K562 (cell line): Measurements from ENCODE around the gene NOA1. TPM values are rescaled to one million over a fixed set of nuclear protein-coding genes. Genes with fewer than 3 reads are reported as not detected.

Source experiments
- CBFA2T3 ChIP-seq: fragments of 450-650 bp; IDR thresholded peaks from 2 replicates; pipeline ENCODE4 v1.6.1; 2017
- HMGN3 ChIP-seq: IDR thresholded peaks from 2 replicates; pipeline ENCODE4 v1.6.1; 2011; ENCODE audit warnings: borderline replicate concordance, low read depth, mild to moderate bottlenecking, mixed read lengths, low read length; ENCODE audit not compliant: insufficient read length; ENCODE audit errors: extremely low read depth
- ZNF174 ChIP-seq: fragments of 250-450 bp; sonication (Bioruptor Pico); IDR thresholded peaks from 2 replicates; pipeline ENCODE4 v1.4.0; 2020; ENCODE audit warnings: mild to moderate bottlenecking
- ZNF316 ChIP-seq: fragments of 450-650 bp; IDR thresholded peaks from 2 replicates; pipeline ENCODE4 v1.6.1; 2016
- ZNF551 ChIP-seq: fragments of 250-450 bp; sonication (Bioruptor Pico); IDR thresholded peaks from 2 replicates; pipeline ENCODE4 v1.5.0; 2021; ENCODE audit warnings: mild to moderate bottlenecking, moderate library complexity
- ZNF589 ChIP-seq: fragments of 200-800 bp; sonication (Bioruptor generic); IDR thresholded peaks from 2 replicates; pipeline ENCODE4 v1.6.1; 2016; ENCODE audit warnings: low read depth, missing genetic modification characterization, missing compliant biosample characterization
- ZNF766 ChIP-seq: fragments of 200-800 bp; sonication (Bioruptor generic); conservative IDR thresholded peaks from 2 replicates; pipeline ENCODE4 v1.6.1; 2016; ENCODE audit warnings: missing genetic modification characterization, missing compliant biosample characterization
- ZNF79 ChIP-seq: fragments of 250-450 bp; sonication (Bioruptor Pico); IDR thresholded peaks from 2 replicates; pipeline ENCODE4 v1.4.0; 2020; ENCODE audit warnings: low read depth, mild to moderate bottlenecking, moderate library complexity
- polyA plus RNA-seq, 8 experiments: library from polyadenylated mRNA; depleted of rRNA in 4 of 8; stranded (reverse) in 5 of 8; unstranded in 3 of 8; fragments of >200 nt; fragmentation: Nextera tagmentation in 2 of 8; fragmentation: Illumina TruSeq in 1 of 8; extraction: Ambion mirVana in 2 of 8; extraction: Trizol in 1 of 8; gene quantifications; 2 replicates each; pipeline versions ENCODE4 v1.2.1 to v1.2.3, GENCODE V29; 2011 to 2014; ENCODE audit warnings: inconsistent platforms in 1 of 8, missing spikeins in 1 of 8
- total RNA-seq, 7 experiments: library from RNA; depleted of rRNA in 6 of 7; stranded (reverse); fragments of >200 nt in 6 of 7; fragmentation: Illumina TruSeq in 2 of 7; extraction: Trizol in 2 of 7; gene quantifications; 2 replicates each; pipeline versions ENCODE4 v1.2.1 to v1.2.3, GENCODE V29; 2011 to 2021; ENCODE audit warnings: low replicate concordance in 1 of 7
- TF ChIP-seq, protein P1 (sequence below): fragments of 200-600 bp; sonication (generic); IDR thresholded peaks from one replicate; pipeline ENCODE4 v1.6.1; 2012; ENCODE audit warnings: mild to moderate bottlenecking, low read depth, low read length, inconsistent platforms
- TF ChIP-seq, protein P2 (sequence below): IDR thresholded peaks from 2 replicates; pipeline ENCODE4 v1.6.1; 2011; ENCODE audit warnings: borderline replicate concordance, low read depth, mild to moderate bottlenecking, moderate library complexity, low read length; ENCODE audit not compliant: insufficient read depth, poor library complexity, severe bottlenecking
- TF ChIP-seq, protein P3 (sequence below): sonication (generic); formaldehyde crosslinking; IDR thresholded peaks from 2 replicates; pipeline ENCODE4 v1.8.0; 2023; ENCODE audit warnings: mild to moderate bottlenecking, missing genetic modification reagents

Gene NOA1
- total and polyA plus RNA-seq, 9 of the 15 experiments (the other 6 are each of a cell fraction or from before 2014, with no cell fraction given) = 2.6 to 26.6 (median 16.7) TPM

DNA sequence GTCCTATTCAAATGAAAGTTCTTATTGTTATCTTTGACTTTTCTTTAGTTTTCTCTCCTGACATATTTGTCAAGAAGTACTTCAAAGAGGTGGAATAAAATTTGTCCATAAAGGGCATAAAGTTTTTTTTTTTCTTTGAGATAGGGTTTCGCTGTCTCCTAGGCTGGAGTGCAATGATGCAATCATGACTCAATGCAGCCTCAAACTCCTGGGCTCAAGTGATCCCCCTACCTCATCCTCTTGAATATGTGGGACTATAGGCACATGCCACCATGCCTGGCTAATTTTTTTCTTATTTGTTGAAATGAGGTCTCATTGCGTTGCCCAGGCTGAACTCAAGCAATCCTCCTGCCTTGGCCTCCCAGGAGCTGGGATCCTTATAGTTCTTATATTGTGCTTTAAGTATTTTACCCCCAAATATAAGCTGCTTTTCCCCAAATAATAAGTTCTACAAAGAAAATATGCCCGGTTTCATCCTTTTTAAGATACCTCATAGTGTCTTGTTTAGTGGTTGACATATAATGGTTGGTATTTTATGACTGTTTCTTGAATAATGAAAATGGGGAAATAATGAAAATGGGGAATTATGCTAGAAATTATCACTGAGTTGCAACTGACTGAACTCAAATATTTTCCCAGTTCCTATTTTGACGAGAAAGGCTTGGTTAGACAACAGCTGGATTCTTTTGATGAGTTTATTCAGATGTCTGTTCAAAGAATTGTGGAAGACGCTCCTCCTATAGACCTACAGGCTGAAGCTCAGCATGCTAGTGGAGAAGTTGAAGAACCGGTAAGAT lies 12.9 kb upstream of the NOA1 start (continued):
- TF ChIP-seq, protein P1, sequence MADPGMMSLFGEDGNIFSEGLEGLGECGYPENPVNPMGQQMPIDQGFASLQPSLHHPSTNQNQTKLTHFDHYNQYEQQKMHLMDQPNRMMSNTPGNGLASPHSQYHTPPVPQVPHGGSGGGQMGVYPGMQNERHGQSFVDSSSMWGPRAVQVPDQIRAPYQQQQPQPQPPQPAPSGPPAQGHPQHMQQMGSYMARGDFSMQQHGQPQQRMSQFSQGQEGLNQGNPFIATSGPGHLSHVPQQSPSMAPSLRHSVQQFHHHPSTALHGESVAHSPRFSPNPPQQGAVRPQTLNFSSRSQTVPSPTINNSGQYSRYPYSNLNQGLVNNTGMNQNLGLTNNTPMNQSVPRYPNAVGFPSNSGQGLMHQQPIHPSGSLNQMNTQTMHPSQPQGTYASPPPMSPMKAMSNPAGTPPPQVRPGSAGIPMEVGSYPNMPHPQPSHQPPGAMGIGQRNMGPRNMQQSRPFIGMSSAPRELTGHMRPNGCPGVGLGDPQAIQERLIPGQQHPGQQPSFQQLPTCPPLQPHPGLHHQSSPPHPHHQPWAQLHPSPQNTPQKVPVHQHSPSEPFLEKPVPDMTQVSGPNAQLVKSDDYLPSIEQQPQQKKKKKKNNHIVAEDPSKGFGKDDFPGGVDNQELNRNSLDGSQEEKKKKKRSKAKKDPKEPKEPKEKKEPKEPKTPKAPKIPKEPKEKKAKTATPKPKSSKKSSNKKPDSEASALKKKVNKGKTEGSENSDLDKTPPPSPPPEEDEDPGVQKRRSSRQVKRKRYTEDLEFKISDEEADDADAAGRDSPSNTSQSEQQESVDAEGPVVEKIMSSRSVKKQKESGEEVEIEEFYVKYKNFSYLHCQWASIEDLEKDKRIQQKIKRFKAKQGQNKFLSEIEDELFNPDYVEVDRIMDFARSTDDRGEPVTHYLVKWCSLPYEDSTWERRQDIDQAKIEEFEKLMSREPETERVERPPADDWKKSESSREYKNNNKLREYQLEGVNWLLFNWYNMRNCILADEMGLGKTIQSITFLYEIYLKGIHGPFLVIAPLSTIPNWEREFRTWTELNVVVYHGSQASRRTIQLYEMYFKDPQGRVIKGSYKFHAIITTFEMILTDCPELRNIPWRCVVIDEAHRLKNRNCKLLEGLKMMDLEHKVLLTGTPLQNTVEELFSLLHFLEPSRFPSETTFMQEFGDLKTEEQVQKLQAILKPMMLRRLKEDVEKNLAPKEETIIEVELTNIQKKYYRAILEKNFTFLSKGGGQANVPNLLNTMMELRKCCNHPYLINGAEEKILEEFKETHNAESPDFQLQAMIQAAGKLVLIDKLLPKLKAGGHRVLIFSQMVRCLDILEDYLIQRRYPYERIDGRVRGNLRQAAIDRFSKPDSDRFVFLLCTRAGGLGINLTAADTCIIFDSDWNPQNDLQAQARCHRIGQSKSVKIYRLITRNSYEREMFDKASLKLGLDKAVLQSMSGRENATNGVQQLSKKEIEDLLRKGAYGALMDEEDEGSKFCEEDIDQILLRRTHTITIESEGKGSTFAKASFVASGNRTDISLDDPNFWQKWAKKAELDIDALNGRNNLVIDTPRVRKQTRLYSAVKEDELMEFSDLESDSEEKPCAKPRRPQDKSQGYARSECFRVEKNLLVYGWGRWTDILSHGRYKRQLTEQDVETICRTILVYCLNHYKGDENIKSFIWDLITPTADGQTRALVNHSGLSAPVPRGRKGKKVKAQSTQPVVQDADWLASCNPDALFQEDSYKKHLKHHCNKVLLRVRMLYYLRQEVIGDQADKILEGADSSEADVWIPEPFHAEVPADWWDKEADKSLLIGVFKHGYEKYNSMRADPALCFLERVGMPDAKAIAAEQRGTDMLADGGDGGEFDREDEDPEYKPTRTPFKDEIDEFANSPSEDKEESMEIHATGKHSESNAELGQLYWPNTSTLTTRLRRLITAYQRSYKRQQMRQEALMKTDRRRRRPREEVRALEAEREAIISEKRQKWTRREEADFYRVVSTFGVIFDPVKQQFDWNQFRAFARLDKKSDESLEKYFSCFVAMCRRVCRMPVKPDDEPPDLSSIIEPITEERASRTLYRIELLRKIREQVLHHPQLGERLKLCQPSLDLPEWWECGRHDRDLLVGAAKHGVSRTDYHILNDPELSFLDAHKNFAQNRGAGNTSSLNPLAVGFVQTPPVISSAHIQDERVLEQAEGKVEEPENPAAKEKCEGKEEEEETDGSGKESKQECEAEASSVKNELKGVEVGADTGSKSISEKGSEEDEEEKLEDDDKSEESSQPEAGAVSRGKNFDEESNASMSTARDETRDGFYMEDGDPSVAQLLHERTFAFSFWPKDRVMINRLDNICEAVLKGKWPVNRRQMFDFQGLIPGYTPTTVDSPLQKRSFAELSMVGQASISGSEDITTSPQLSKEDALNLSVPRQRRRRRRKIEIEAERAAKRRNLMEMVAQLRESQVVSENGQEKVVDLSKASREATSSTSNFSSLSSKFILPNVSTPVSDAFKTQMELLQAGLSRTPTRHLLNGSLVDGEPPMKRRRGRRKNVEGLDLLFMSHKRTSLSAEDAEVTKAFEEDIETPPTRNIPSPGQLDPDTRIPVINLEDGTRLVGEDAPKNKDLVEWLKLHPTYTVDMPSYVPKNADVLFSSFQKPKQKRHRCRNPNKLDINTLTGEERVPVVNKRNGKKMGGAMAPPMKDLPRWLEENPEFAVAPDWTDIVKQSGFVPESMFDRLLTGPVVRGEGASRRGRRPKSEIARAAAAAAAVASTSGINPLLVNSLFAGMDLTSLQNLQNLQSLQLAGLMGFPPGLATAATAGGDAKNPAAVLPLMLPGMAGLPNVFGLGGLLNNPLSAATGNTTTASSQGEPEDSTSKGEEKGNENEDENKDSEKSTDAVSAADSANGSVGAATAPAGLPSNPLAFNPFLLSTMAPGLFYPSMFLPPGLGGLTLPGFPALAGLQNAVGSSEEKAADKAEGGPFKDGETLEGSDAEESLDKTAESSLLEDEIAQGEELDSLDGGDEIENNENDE = no peak
- no peak for TF ChIP-seq ZNF79 (CRISPR knock-in tag)
- TF ChIP-seq ZNF316 = no peak
- TF ChIP-seq ZNF551 (CRISPR knock-in tag) = no peak
- TF ChIP-seq, protein P2, sequence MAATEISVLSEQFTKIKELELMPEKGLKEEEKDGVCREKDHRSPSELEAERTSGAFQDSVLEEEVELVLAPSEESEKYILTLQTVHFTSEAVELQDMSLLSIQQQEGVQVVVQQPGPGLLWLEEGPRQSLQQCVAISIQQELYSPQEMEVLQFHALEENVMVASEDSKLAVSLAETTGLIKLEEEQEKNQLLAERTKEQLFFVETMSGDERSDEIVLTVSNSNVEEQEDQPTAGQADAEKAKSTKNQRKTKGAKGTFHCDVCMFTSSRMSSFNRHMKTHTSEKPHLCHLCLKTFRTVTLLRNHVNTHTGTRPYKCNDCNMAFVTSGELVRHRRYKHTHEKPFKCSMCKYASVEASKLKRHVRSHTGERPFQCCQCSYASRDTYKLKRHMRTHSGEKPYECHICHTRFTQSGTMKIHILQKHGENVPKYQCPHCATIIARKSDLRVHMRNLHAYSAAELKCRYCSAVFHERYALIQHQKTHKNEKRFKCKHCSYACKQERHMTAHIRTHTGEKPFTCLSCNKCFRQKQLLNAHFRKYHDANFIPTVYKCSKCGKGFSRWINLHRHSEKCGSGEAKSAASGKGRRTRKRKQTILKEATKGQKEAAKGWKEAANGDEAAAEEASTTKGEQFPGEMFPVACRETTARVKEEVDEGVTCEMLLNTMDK = no peak
- TF ChIP-seq ZNF174 (CRISPR knock-in tag) = no peak
- no peak for TF ChIP-seq CBFA2T3
- peak; percentile 78 for TF ChIP-seq ZNF589
- TF ChIP-seq HMGN3 = no peak
- TF ChIP-seq ZNF766 = 0 out of 2 replicates have a peak, but pooled peaks have one; percentile 10
- TF ChIP-seq, protein P3, sequence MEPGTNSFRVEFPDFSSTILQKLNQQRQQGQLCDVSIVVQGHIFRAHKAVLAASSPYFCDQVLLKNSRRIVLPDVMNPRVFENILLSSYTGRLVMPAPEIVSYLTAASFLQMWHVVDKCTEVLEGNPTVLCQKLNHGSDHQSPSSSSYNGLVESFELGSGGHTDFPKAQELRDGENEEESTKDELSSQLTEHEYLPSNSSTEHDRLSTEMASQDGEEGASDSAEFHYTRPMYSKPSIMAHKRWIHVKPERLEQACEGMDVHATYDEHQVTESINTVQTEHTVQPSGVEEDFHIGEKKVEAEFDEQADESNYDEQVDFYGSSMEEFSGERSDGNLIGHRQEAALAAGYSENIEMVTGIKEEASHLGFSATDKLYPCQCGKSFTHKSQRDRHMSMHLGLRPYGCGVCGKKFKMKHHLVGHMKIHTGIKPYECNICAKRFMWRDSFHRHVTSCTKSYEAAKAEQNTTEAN = no peak
